ENCODE measurements around the gene POC1A. TPM values are rescaled to one million over a fixed set of nuclear protein-coding genes. Genes with fewer than 3 reads are reported as not detected.

POC1A gene
- polyA plus RNA-seq, 1 donor (not counting 4 experiments of a cell fraction or from before 2014, with no cell fraction given), result 11.5 TPM

GRCh38 chr3:52087731-52088130, 66.5 kb downstream of the POC1A start:
- DNase-seq (ENCODE audit: low read depth, low spot score) (no peak), FAIRE-seq (no peak)
- H4K20me1 ChIP-seq (ENCODE audit: control insufficient read depth, extremely low read depth, insufficient read depth, low read length), result no peaks in the 10 kb centered on the region
- no peak overlapping the region for H2AFZ ChIP-seq (ENCODE audit: control insufficient read depth, low read length)
- H3K36me3 ChIP-seq (ENCODE audit: control insufficient read depth in 2 of 2, extremely low read depth in 1 of 2, insufficient read depth in 2 of 2, low read length in 2 of 2), result peaks cover 0 to 3% of the 10 kb centered on the region in 2 experiments
- H3K4me3 ChIP-seq (ENCODE audit: control insufficient read depth in 2 of 3, extremely low read depth in 1 of 3, insufficient read depth in 2 of 3, low read depth in 1 of 3, low read length in 3 of 3), result no peak overlapping the region
- H3K9ac ChIP-seq (ENCODE audit: control insufficient read depth, extremely low read depth, insufficient read depth, low read length), result no peak overlapping the region
- no peak overlapping the region for H3K4me2 ChIP-seq (ENCODE audit: control insufficient read depth, extremely low read depth, insufficient read depth, low read depth, low read length)
- dilution Hi-C loops (cut with MboI; ENCODE audit: extremely low pct_ligation_motif_present, low sequenced_read_pairs), result no loop called here
- no peak for TF ChIP-seq CTCF (optimal IDR thresholded peaks at IDR 0.05 in 1 of 3, IDR thresholded peaks at IDR 0.05 in 1 of 3, conservative IDR thresholded peaks at IDR 0.05 in 1 of 3; ENCODE audit: extremely low read depth in 1 of 3, insufficient read depth in 2 of 3, low read length in 3 of 3)
- no peak for TF ChIP-seq EZH2 (IDR thresholded peaks at IDR 0.05; ENCODE audit: low read length)
- H3K27me3 ChIP-seq (ENCODE audit: control insufficient read depth, extremely low read depth, insufficient read depth, low read length), result no peaks in the 10 kb centered on the region
- H3K4me1 ChIP-seq (ENCODE audit: control insufficient read depth, extremely low read depth, insufficient read depth, low read length), result peaks cover 8% of the 10 kb centered on the region
- H3K9me3 ChIP-seq (ENCODE audit: control insufficient read depth, low read depth, low read length), result no peaks in the 10 kb centered on the region
- no peaks in the 10 kb centered on the region for H3K79me2 ChIP-seq (ENCODE audit: control insufficient read depth, insufficient read depth, low read length)
- H3K9me1 ChIP-seq (ENCODE audit: control insufficient read depth, extremely low read depth, insufficient read depth, low read length), result no peaks in the 10 kb centered on the region
- H3K27ac ChIP-seq (ENCODE audit: control insufficient read depth, insufficient read depth, low read length), result no peak overlapping the region

GRCh38 chr3:52086976-52087663, 67.1 kb downstream of the POC1A start:
- no peak for FAIRE-seq
- H2AFZ ChIP-seq (ENCODE audit: control insufficient read depth, low read length), result no peak overlapping the region

More at GRCh38 chr3:52086976-52087663, 67.1 kb downstream of the POC1A start:
- Histone ChIP-seq H3K4me1 (ENCODE audit: control insufficient read depth, extremely low read depth, insufficient read depth, low read length) (peaks cover 8% of the 10 kb centered on the region), H3K4me2 (ENCODE audit: control insufficient read depth, extremely low read depth, insufficient read depth, low read depth, low read length) (no peak overlapping the region), H3K36me3 (ENCODE audit: control insufficient read depth in 2 of 2, extremely low read depth in 1 of 2, insufficient read depth in 2 of 2, low read length in 2 of 2) (peaks cover 0 to 3% of the 10 kb centered on the region in 2 experiments), H4K20me1 (ENCODE audit: control insufficient read depth, extremely low read depth, insufficient read depth, low read length) (no peaks in the 10 kb centered on the region), H3K9me1 (ENCODE audit: control insufficient read depth, extremely low read depth, insufficient read depth, low read length) (no peaks in the 10 kb centered on the region), H3K27ac (ENCODE audit: control insufficient read depth, insufficient read depth, low read length) (no peak overlapping the region), H3K4me3 (ENCODE audit: control insufficient read depth in 2 of 3, extremely low read depth in 1 of 3, insufficient read depth in 2 of 3, low read depth in 1 of 3, low read length in 3 of 3) (no peak overlapping the region), H3K27me3 (ENCODE audit: control insufficient read depth, extremely low read depth, insufficient read depth, low read length) (no peaks in the 10 kb centered on the region), H3K9me3 (ENCODE audit: control insufficient read depth, low read depth, low read length) (no peaks in the 10 kb centered on the region), H3K79me2 (ENCODE audit: control insufficient read depth, insufficient read depth, low read length) (no peaks in the 10 kb centered on the region), H3K9ac (ENCODE audit: control insufficient read depth, extremely low read depth, insufficient read depth, low read length) (no peak overlapping the region)
- dilution Hi-C loops (cut with MboI; ENCODE audit: extremely low pct_ligation_motif_present, low sequenced_read_pairs), result no loop called here
- DNase-seq (ENCODE audit: low read depth, low spot score), result no peak
- no peak for TF ChIP-seq EZH2 (IDR thresholded peaks at IDR 0.05; ENCODE audit: low read length)
- no peak for TF ChIP-seq CTCF (optimal IDR thresholded peaks at IDR 0.05 in 1 of 3, IDR thresholded peaks at IDR 0.05 in 1 of 3, conservative IDR thresholded peaks at IDR 0.05 in 1 of 3; ENCODE audit: extremely low read depth in 1 of 3, insufficient read depth in 2 of 3, low read length in 3 of 3)

Data from keratinocyte (primary cell).